Stimulated activated CD4-positive, alpha-beta T cell treated with anti-CD3 and anti-CD28 coated beads, Interleukin-2, amount 100 ng/mL, for 4 hours (primary cell): Measurements from ENCODE around the gene OR14I1.

Source experiments
- DNase-seq: peaks from one replicate; pipeline ENCODE4 v3.0.0-alpha.2; 2020; ENCODE audit warnings: low read depth

The OR14I1 gene

GRCh38 chr1:248702714-248703113 lies at the start of gene OR14I1:
Gene OR14I1, minus strand, starts transcription at chr1:248702766.
- DNase-seq, result no peak

GRCh38 chr1:248751635-248752034 lies 49.1 kb upstream of the OR14I1 start:
- DNase-seq, result no peak

- no peak for DNase-seq
Measured at GRCh38 chr1:248751142-248751541, 48.6 kb upstream of the OR14I1 start.

- DNase-seq, result no peak
Measured at GRCh38 chr1:248750496-248750895, 47.9 kb upstream of the OR14I1 start.

GRCh38 chr1:248748211-248748610 lies 45.6 kb upstream of the OR14I1 start:
- no peak for DNase-seq

- DNase-seq, result no peak
Measured at GRCh38 chr1:248740876-248741275, 38.3 kb upstream of the OR14I1 start.

- DNase-seq, result no peak
Measured at GRCh38 chr1:248739572-248740205, 37.1 kb upstream of the OR14I1 start.

GRCh38 chr1:248737457-248737856 lies 34.9 kb upstream of the OR14I1 start:
- no peak for DNase-seq

GRCh38 chr1:248736977-248737376 lies 34.4 kb upstream of the OR14I1 start:
- no peak for DNase-seq

- DNase-seq, result no peak
Measured at GRCh38 chr1:248733566-248733965, 31.0 kb upstream of the OR14I1 start.

- no peak for DNase-seq
Measured at GRCh38 chr1:248730507-248731335, 28.2 kb upstream of the OR14I1 start.

GRCh38 chr1:248714248-248714647 lies 11.7 kb upstream of the OR14I1 start:
- DNase-seq, result no peak

- no peak for DNase-seq
Measured at GRCh38 chr1:248710305-248710900, 7.8 kb upstream of the OR14I1 start.

- DNase-seq, result no peak
Measured at GRCh38 chr1:248704606-248705005, 2.0 kb upstream of the OR14I1 start.

GRCh38 chr1:248703674-248704073 lies 1.1 kb upstream of the OR14I1 start:
- no peak for DNase-seq

- DNase-seq, result no peak
Measured at GRCh38 chr1:248699099-248699498, 3.5 kb downstream of the OR14I1 start.

- no peak for DNase-seq
Measured at GRCh38 chr1:248697907-248698306, 4.7 kb downstream of the OR14I1 start.

- DNase-seq, result no peak
Measured at GRCh38 chr1:248696774-248697173, 5.8 kb downstream of the OR14I1 start.

- no peak for DNase-seq
Measured at GRCh38 chr1:248696261-248696660, 6.3 kb downstream of the OR14I1 start.

GRCh38 chr1:248695451-248696132 lies 7.0 kb downstream of the OR14I1 start:
- no peak for DNase-seq

GRCh38 chr1:248691567-248692155 lies 10.9 kb downstream of the OR14I1 start:
- DNase-seq, result no peak
